ENCODE results near the gene FAS. TPM values are rescaled to one million over a fixed set of nuclear protein-coding genes. Genes with fewer than 3 reads are reported as not detected.

The FAS gene
- total RNA-seq, 2 donors from 2014 or later: 41.1 to 43.1 TPM

DNA sequence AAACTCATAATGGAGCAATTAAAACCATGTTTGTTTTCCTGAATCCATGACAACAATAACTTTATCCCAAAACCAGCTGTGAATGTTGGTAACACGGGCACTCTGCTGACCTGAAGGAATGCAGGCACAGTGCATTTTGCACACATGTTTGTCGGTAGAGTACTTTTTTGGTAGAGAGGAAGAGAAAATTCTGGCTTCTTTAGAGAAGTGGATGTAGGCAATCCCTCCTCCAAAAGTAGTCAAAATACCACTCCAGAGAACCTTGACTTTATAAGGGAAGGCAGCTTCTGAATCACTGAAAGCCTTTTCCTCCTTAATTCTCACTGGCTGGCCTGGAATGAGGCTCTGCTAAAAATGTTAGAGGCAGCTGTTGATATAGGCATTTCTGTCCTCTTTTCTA lies 22.2 kb upstream of the FAS start:
- no peak overlapping the region for H3K4me3 ChIP-seq
- H3K9ac ChIP-seq (ENCODE audit: low read depth in 2 of 2, low read length in 2 of 2): no peak overlapping the region
- intact Hi-C loops (cut with DNase I): no loop called here
- DNase-seq: no peak
- no peak overlapping the region for H3K27ac ChIP-seq
- H3K9me3 ChIP-seq: no peaks in the 10 kb centered on the region
- no peaks in the 10 kb centered on the region for H3K27me3 ChIP-seq
- no peaks in the 10 kb centered on the region for H3K4me1 ChIP-seq
- TF ChIP-seq, protein P1, sequence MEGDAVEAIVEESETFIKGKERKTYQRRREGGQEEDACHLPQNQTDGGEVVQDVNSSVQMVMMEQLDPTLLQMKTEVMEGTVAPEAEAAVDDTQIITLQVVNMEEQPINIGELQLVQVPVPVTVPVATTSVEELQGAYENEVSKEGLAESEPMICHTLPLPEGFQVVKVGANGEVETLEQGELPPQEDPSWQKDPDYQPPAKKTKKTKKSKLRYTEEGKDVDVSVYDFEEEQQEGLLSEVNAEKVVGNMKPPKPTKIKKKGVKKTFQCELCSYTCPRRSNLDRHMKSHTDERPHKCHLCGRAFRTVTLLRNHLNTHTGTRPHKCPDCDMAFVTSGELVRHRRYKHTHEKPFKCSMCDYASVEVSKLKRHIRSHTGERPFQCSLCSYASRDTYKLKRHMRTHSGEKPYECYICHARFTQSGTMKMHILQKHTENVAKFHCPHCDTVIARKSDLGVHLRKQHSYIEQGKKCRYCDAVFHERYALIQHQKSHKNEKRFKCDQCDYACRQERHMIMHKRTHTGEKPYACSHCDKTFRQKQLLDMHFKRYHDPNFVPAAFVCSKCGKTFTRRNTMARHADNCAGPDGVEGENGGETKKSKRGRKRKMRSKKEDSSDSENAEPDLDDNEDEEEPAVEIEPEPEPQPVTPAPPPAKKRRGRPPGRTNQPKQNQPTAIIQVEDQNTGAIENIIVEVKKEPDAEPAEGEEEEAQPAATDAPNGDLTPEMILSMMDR (IDR thresholded peaks at IDR 0.05): no peak
- no peaks in the 10 kb centered on the region for H3K36me3 ChIP-seq

DNA sequence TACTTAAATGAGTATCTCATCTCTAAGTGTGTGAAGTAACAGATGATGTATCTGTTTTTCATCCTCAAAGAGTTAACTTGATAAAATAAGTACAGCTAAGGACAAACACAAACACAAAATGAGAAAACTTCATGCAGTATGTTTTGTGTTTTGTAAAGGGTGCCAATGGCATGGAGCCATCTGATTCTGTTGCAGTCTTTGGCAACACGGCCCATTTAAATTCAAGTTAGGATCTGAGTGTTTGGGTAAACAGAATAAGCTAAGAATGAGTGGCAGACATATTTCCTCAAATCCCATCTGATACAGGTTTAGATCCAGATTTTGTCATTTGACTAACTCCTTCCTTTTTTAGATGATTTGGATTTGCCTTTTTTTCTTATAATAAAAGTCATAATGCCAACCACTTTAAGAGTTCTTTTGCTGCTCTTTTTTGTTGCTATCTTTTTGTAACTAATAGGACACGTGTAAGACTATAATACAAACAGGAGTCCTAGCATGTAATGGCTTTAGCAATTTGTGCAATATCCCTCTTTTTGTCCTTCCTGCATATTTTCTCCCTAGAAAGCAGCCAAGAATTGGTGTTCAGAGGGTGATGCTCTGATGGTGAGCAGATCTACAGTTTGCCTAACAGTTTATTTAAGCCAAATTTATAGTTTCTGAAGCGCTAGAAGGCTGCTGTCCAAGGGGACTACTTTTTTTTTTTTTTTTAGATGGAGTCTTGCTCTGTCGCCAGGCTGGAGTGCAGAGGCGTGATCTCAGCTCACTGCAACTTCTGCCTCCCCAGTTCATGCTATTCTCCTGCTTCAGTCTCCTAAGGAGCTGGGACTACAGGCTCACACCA lies 19.2 kb upstream of the FAS start:
- H3K4me1 ChIP-seq: no peaks in the 10 kb centered on the region
- no peaks in the 10 kb centered on the region for H3K36me3 ChIP-seq
- no peaks in the 10 kb centered on the region for H3K27me3 ChIP-seq
- intact Hi-C loops (cut with DNase I): no loop called here
- no peak overlapping the region for H3K9ac ChIP-seq (ENCODE audit: low read depth in 2 of 2, low read length in 2 of 2)
- H3K9me3 ChIP-seq: no peaks in the 10 kb centered on the region
- H3K4me3 ChIP-seq: no peak overlapping the region
- TF ChIP-seq, protein P1 (IDR thresholded peaks at IDR 0.05): no peak
- DNase-seq: no peak
- no peak overlapping the region for H3K27ac ChIP-seq

DNA sequence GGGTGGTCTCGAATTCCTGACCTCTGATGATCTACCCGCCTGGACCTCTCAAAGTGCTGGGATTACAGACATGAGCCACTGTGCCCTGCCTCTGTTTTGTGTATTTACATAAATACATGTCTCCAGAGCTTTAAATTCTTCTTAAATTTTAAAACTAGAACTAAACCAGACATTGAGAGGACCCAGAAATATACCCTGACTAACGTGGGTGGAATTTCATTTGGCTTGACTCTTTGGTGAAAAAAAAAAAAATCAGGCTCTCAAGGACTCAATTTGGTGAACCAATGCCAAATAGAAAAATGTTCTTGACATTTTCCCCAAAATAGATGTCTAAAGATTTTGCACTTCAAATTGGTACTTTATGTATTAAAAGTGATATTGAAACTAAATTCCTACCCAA lies 16.6 kb upstream of the FAS start:
- Histone ChIP-seq H3K27ac (peak overlapping the region; percentile 72), H3K9me3 (no peaks in the 10 kb centered on the region)
- intact Hi-C loops (cut with DNase I): no loop called here

DNA sequence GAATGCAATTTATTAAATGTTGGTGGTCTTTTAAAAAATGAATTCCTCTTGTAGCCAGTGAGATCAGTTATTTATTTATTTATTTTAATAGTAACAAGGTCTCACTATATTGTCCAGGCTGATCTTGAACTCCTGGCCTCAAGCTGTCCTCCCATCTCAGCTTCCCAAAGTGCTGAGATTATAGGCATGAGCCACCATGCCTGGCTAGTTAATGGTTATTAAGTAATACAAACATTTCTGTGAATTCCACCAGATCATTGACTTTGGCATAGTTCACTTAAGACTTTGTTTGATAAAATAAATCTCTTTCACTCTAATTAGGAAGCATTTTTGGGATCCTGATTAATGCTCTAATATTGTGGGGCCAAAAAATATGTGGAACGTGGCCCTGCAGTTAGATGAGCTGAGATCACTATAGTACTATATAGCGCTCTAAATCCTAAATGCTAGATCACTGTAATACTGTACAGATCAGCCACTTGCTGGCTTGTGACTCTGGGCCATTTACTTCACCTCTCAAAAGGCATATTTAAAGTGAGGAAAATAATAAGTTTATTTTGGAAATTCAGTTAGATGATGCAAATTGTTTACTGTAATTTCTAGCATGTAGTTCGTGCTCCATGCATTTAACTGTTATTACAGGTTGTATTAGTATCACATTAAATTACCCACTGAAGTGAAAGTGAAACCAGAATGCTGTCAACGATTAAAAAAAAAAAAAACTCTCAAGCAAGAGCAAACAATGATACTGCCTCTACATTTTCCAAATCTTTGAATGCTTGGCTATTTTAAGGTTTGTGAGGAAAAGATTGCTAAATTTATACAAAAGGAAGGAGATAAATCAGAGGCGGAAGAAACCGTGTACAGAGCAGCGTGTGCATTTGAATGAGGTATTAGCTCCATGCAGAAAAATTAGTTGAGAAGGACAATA lies 15.9 kb upstream of the FAS start:
- no peak for DNase-seq
- peak overlapping the region in 1 of 2 donors; percentile 66 for H3K9ac ChIP-seq (ENCODE audit: low read depth in 2 of 2, low read length in 2 of 2)
- H3K9me3 ChIP-seq: no peaks in the 10 kb centered on the region
- peak overlapping the region; percentile 72 for H3K27ac ChIP-seq
- intact Hi-C loops (cut with DNase I): no loop called here
- H3K36me3 ChIP-seq: no peaks in the 10 kb centered on the region
- H3K4me3 ChIP-seq: peak overlapping the region; percentile 24
- TF ChIP-seq, protein P1 (IDR thresholded peaks at IDR 0.05): no peak
- no peaks in the 10 kb centered on the region for H3K27me3 ChIP-seq
- H3K4me1 ChIP-seq: no peaks in the 10 kb centered on the region

More for the DNA sequence above, 16.6 kb upstream of the FAS start:
- TF ChIP-seq, protein P1 (IDR thresholded peaks at IDR 0.05): no peak
- Histone ChIP-seq H3K9ac (ENCODE audit: low read depth in 2 of 2, low read length in 2 of 2) (no peak overlapping the region), H3K4me3 (no peak overlapping the region), H3K27me3 (no peaks in the 10 kb centered on the region), H3K4me1 (no peaks in the 10 kb centered on the region), H3K36me3 (no peaks in the 10 kb centered on the region)
- DNase-seq: no peak

DNA sequence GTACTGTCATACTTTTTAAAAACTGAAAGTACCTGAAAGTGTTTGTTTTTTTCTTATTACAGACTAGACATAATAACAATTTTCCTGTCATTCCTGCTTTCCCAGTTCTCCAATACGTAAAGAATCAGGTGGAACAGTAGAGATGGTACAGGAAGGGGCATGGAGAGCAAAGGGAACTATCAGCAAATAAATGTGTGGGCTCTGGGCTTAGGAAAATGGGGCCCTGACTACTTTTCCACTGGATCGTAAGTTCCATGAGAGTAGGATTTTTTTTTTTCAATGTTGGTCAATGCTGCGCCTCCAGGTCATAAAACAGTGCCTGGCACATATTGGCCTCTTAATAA lies 15.2 kb upstream of the FAS start:
- TF ChIP-seq, protein P1 (IDR thresholded peaks at IDR 0.05): no peak
- no peak for DNase-seq
- no peaks in the 10 kb centered on the region for H3K4me1 ChIP-seq
- intact Hi-C loops (cut with DNase I): no loop called here
- peak overlapping the region; percentile 24 for H3K4me3 ChIP-seq
- peak overlapping the region; percentile 72 for H3K27ac ChIP-seq
- H3K9ac ChIP-seq (ENCODE audit: low read depth in 2 of 2, low read length in 2 of 2): peak overlapping the region in 1 of 2 donors; percentile 66
- H3K27me3 ChIP-seq: no peaks in the 10 kb centered on the region
- no peaks in the 10 kb centered on the region for H3K9me3 ChIP-seq
- H3K36me3 ChIP-seq: no peaks in the 10 kb centered on the region

All from colonic mucosa (tissue), 4 donors.